Ishikawa (cell line): ENCODE measurements around the gene PTPN14.

Source experiments
- EGR1 ChIP-seq: IDR thresholded peaks from 2 replicates; pipeline ENCODE4 v1.6.1; 2012
- MAX ChIP-seq: IDR thresholded peaks from 2 replicates; pipeline ENCODE4 v1.6.1; 2012
- TAF1 ChIP-seq: IDR thresholded peaks from 2 replicates; pipeline ENCODE4 v1.6.1; 2012; ENCODE audit warnings: low read depth, mild to moderate bottlenecking

GRCh38 chr1:214475331-214475730, 76.1 kb downstream of the PTPN14 start:
- TF ChIP-seq TAF1 (no peak), EGR1 (no peak), MAX (no peak)
